IMR-90 (cell line): ENCODE measurements around the gene HSPA12A. TPM values are rescaled to one million over a fixed set of nuclear protein-coding genes. Genes with fewer than 3 reads are reported as not detected.

Experiments used
- ATAC-seq: fragments of 200-7000 bp; cut with Tn5 transposase; 2 replicates; pipeline ENCODE4 v1.9.1; 2020; ENCODE audit warnings: low read depth, mild to moderate bottlenecking, moderate library complexity
- BruUV-seq: library from RNA; stranded (reverse); fragments of 400-500 nt; replicated peaks from 2 replicates; lab custom pipeline; 2021; lab: Mats Ljungman, UMichigan
- CTCF ChIA-PET: fragments of 300-600 bp; formaldehyde crosslinking; extraction: SDS; loops from one replicate; lab custom pipeline; 2021; ENCODE audit warnings: antibody characterized with exemption; lab: Yijun Ruan, JAX
- POLR2A ChIA-PET: fragments of 300-600 bp; sonication (Branson Sonifier 250); formaldehyde crosslinking; loops from one replicate; lab custom pipeline; 2022; ENCODE audit warnings: antibody characterized with exemption; ENCODE audit not compliant: unreplicated experiment; lab: Charles Lee
- DNase-seq: peaks from one replicate; pipeline ENCODE4 v3.0.0; 2013
- H2AFZ ChIP-seq: replicated peaks from 2 replicates; pipeline ENCODE3; 2013; ENCODE audit warnings: low read length, mild to moderate bottlenecking; ENCODE audit not compliant: poor library complexity
- H2AK5ac ChIP-seq: 2 replicates; pipeline ENCODE4 v1.6.1; 2013; ENCODE audit warnings: low read depth, low read length, inconsistent platforms
- H2AK9ac ChIP-seq: replicated peaks from 2 replicates; pipeline ENCODE3; 2013; ENCODE audit warnings: mild to moderate bottlenecking, low read depth, low read length, moderate library complexity; ENCODE audit not compliant: poor library complexity
- H2BK120ac ChIP-seq: 2 replicates; pipeline ENCODE4 v1.6.1; 2013; ENCODE audit warnings: low read depth, low read length, inconsistent platforms
- H2BK15ac ChIP-seq: 3 replicates; pipeline ENCODE4 v1.6.1; 2013; ENCODE audit warnings: low read depth, low read length, inconsistent platforms
- H2BK20ac ChIP-seq: 2 replicates; pipeline ENCODE4 v1.6.1; 2013; ENCODE audit warnings: low read depth, mild to moderate bottlenecking, inconsistent platforms, low read length, moderate library complexity
- H2BK5ac ChIP-seq: 2 replicates; pipeline ENCODE4 v1.6.1; 2013; ENCODE audit warnings: mild to moderate bottlenecking, low read depth, low read length, inconsistent platforms; ENCODE audit not compliant: poor library complexity, severe bottlenecking
- H3K14ac ChIP-seq: replicated peaks from 2 replicates; pipeline ENCODE4 v1.6.1; 2013; ENCODE audit warnings: low read depth, low read length, inconsistent platforms
- H3K18ac ChIP-seq: 2 replicates; pipeline ENCODE4 v1.6.1; 2013; ENCODE audit warnings: low read depth, low read length, control low read depth
- H3K23ac ChIP-seq: 2 replicates; pipeline ENCODE4 v1.6.1; 2013; ENCODE audit warnings: low read depth, low read length, inconsistent platforms
- H3K27ac ChIP-seq: 2 replicates; pipeline ENCODE4 v1.5.1; 2013; ENCODE audit warnings: mild to moderate bottlenecking, control low read depth, low read length; ENCODE audit not compliant: insufficient read depth
- H3K27me3 ChIP-seq: 2 replicates; pipeline ENCODE4 v1.6.1; 2013; ENCODE audit warnings: low read length; ENCODE audit not compliant: control insufficient read depth, insufficient read depth
- H3K36me3 ChIP-seq: 2 replicates; pipeline ENCODE4 v1.6.1; 2013; ENCODE audit warnings: low read length, mixed read lengths; ENCODE audit not compliant: control insufficient read depth, insufficient read depth
- H3K4ac ChIP-seq: 2 replicates; pipeline ENCODE4 v1.6.1; 2013; ENCODE audit warnings: low read depth, low read length, inconsistent platforms
- H3K4me1 ChIP-seq: 2 replicates; pipeline ENCODE4 v1.6.1; 2013; ENCODE audit warnings: low read length, mixed read lengths; ENCODE audit not compliant: control insufficient read depth, insufficient read depth
- H3K4me2 ChIP-seq: 2 replicates; pipeline ENCODE4 v1.6.1; 2013; ENCODE audit warnings: low read depth, mild to moderate bottlenecking, control low read depth, low read length, moderate library complexity
- H3K4me3 ChIP-seq: 2 replicates; pipeline ENCODE4 v1.5.1; 2013; ENCODE audit warnings: low read depth, mild to moderate bottlenecking, control low read depth, low read length, moderate library complexity; ENCODE audit not compliant: insufficient read depth
- H3K56ac ChIP-seq: 2 replicates; pipeline ENCODE4 v1.6.1; 2013; ENCODE audit warnings: low read length, inconsistent platforms; ENCODE audit not compliant: insufficient read depth; ENCODE audit errors: extremely low read depth
- H3K79me1 ChIP-seq, 2 experiments: 2 replicates each; pipeline ENCODE4 v1.6.1; 2013; ENCODE audit warnings: low read length in 2 of 2, inconsistent platforms in 1 of 2, low read depth in 1 of 2
- H3K9ac ChIP-seq: 2 replicates; pipeline ENCODE4 v1.6.1; 2013; ENCODE audit warnings: low read depth, low read length, control low read depth
- H3K9me1 ChIP-seq: 2 replicates; pipeline ENCODE4 v1.6.1; 2013; ENCODE audit warnings: low read length, inconsistent platforms; ENCODE audit not compliant: insufficient read depth
- H3K9me3 ChIP-seq: 2 replicates; pipeline ENCODE4 v1.6.1; 2013; ENCODE audit warnings: low read length; ENCODE audit not compliant: control insufficient read depth, insufficient read depth
- H4K20me1 ChIP-seq: 2 replicates; pipeline ENCODE4 v1.6.1; 2013; ENCODE audit warnings: low read length, inconsistent platforms; ENCODE audit not compliant: insufficient read depth
- H4K5ac ChIP-seq: 2 replicates; pipeline ENCODE4 v1.6.1; 2013; ENCODE audit warnings: mild to moderate bottlenecking, low read depth, low read length, control low read depth
- H4K8ac ChIP-seq, 2 experiments: 2 replicates each; pipeline ENCODE4 v1.6.1; 2013; ENCODE audit warnings: low read depth in 2 of 2, low read length in 2 of 2, control low read depth in 1 of 2, inconsistent platforms in 1 of 2
- H4K91ac ChIP-seq: 2 replicates; pipeline ENCODE4 v1.6.1; 2013; ENCODE audit warnings: low read depth, low read length, inconsistent platforms; ENCODE audit not compliant: insufficient read depth
- BHLHE40 ChIP-seq: fragments of 150-350 bp; IDR thresholded peaks from 2 replicates; pipeline ENCODE4 v1.6.1; 2016; ENCODE audit warnings: mild to moderate bottlenecking, low read depth, low read length
- CEBPB ChIP-seq: IDR thresholded peaks from 2 replicates; pipeline ENCODE4 v1.6.1; 2012; ENCODE audit warnings: low read depth, low read length, improper control_type of control experiment
- CHD1 ChIP-seq: IDR thresholded peaks from 2 replicates; pipeline ENCODE4 v1.6.1; 2012; ENCODE audit warnings: low read depth, low read length, improper control_type of control experiment
- MAFK ChIP-seq: IDR thresholded peaks from 2 replicates; pipeline ENCODE4 v1.6.1; 2012; ENCODE audit warnings: low read depth, low read length, improper control_type of control experiment
- MAZ ChIP-seq: IDR thresholded peaks from 2 replicates; pipeline ENCODE4 v1.6.1; 2012; ENCODE audit warnings: low read depth, mild to moderate bottlenecking, low read length, improper control_type of control experiment, moderate library complexity, borderline replicate concordance
- MXI1 ChIP-seq: IDR thresholded peaks from 2 replicates; pipeline ENCODE4 v1.6.1; 2012; ENCODE audit warnings: low read depth, mild to moderate bottlenecking, low read length, moderate library complexity, borderline replicate concordance
- NFE2L2 ChIP-seq: fragments of 150-350 bp; IDR thresholded peaks from 2 replicates; pipeline ENCODE4 v1.6.1; 2016; ENCODE audit warnings: low read depth, mild to moderate bottlenecking, low read length
- POLR2A ChIP-seq: IDR thresholded peaks from 2 replicates; pipeline ENCODE4 v1.6.1; 2012; ENCODE audit warnings: mild to moderate bottlenecking, low read depth, low read length
- RAD21 ChIP-seq: IDR thresholded peaks from 2 replicates; pipeline ENCODE4 v1.6.1; 2012; ENCODE audit warnings: low read length, improper control_type of control experiment
- RCOR1 ChIP-seq: IDR thresholded peaks from 2 replicates; pipeline ENCODE4 v1.6.1; 2012; ENCODE audit warnings: mild to moderate bottlenecking, low read length, improper control_type of control experiment; ENCODE audit not compliant: insufficient replicate concordance
- RFX5 ChIP-seq: IDR thresholded peaks from 2 replicates; pipeline ENCODE4 v1.8.0; 2012; ENCODE audit warnings: low read depth, mild to moderate bottlenecking, low read length, moderate library complexity
- SMC3 ChIP-seq: fragments of 150-350 bp; IDR thresholded peaks from 2 replicates; pipeline ENCODE4 v1.6.1; 2016; ENCODE audit warnings: low read depth, mild to moderate bottlenecking, antibody characterized with exemption, low read length, moderate library complexity
- USF2 ChIP-seq: fragments of 150-350 bp; IDR thresholded peaks from 2 replicates; pipeline ENCODE4 v1.6.1; 2017; ENCODE audit warnings: mild to moderate bottlenecking, antibody characterized with exemption, low read length, low read depth
- WGBS, 2 experiments: methylation state at CpG; one replicate each; pipeline versions ENCODE4 v1.1.5 to v1.1.7; 2013; ENCODE audit warnings: missing lambda C conversion rate in 2 of 2; ENCODE audit not compliant: insufficient read length in 1 of 2; ENCODE audit errors: extremely low coverage in 2 of 2; 5-methylcytosine and 5-hydroxymethylcytosine counted together
- dilution Hi-C: fragments of 300-500 bp; cut with HindIII; formaldehyde crosslinking; loops from one replicate; pipeline ENCODE4 v1.14.3; 2018; ENCODE audit warnings: low sequenced_read_pairs; ENCODE audit not compliant: unreplicated experiment
- in situ Hi-C: fragments of 300-500 bp; cut with MboI; formaldehyde crosslinking; loops from 3 replicates; pipeline ENCODE4 v1.14.3; 2019; ENCODE audit warnings: low sequenced_read_pairs, inconsistent platforms, mixed read lengths
- intact Hi-C: fragments of 100-400 bp; cut with micrococcal nuclease; formaldehyde crosslinking; loops from 2 replicates; pipeline ENCODE4 v1.10.0; 2022
- polyA plus RNA-seq, 3 experiments: library from polyadenylated mRNA; depleted of rRNA; stranded (reverse); fragments of >200 nt; gene quantifications; 2 replicates each; pipeline ENCODE4 v1.2.3, GENCODE V29; 2012; ENCODE audit warnings: low replicate concordance in 1 of 3
- total RNA-seq: library from RNA; depleted of rRNA; stranded (reverse); fragments of >200 nt; gene quantifications from 2 replicates; pipeline ENCODE4 v1.2.3, GENCODE V29; 2012
- TF ChIP-seq, protein P1 (sequence below): fragments of 150-350 bp; IDR thresholded peaks from 2 replicates; pipeline ENCODE4 v1.6.1; 2016; ENCODE audit warnings: low read depth, mild to moderate bottlenecking, low read length, moderate library complexity, borderline replicate concordance
- TF ChIP-seq, protein P2 (sequence below): conservative IDR thresholded peaks from 2 replicates; pipeline ENCODE4 v1.5.1; 2012; ENCODE audit warnings: mild to moderate bottlenecking, low read depth, low read length, improper control_type of control experiment

HSPA12A gene
- total and polyA plus RNA-seq, 2 of the 4 experiments (the other 2 are of a cell fraction) = 16.1 to 16.7 TPM

DNA sequence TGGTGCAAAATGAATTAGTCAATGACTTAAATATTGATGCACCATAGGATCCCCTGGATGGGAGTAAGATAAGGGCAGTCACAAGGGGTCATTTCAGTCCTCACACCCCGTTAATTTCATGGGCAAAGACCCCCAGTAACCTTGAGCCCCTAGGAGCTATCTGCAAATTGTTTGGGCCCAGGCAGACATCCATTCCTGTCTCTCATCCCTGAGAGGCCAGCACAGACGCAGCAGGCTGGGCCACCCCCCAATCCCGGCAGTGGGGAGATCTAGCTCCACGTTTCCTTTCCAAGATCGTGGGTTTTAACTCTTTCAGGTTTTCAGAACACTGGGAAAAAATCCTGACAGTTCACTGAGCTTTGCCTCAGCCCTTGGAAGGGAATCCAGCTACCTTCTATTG is 81.5 kb downstream of the HSPA12A start:
- H3K27ac ChIP-seq = no peak overlapping the region
- no peak overlapping the region for H2AFZ ChIP-seq
- no peak overlapping the region for H2AK9ac ChIP-seq
- H3K4ac ChIP-seq = no peak overlapping the region
- no peak overlapping the region; the same call in 1 of the 2 replicates for H3K14ac ChIP-seq
- H4K20me1 ChIP-seq = no peaks in the 10 kb centered on the region
- intact Hi-C loops (no loop called here), dilution Hi-C loops (no loop called here), in situ Hi-C loops (no loop called here)
- no peak overlapping the region for H2BK120ac ChIP-seq
- WGBS, 2 experiments = no CpG with 5 or more reads among the region's 5 CpGs
- H3K27me3 ChIP-seq = no peaks in the 10 kb centered on the region; the same call in 1 of the 2 replicates
- CTCF ChIA-PET = interaction anchor here (0.6 to 1.2 kb wide), 3 partner anchors 60 to 514 kb away, joined by 3 to 4 read pairs (median 3); no protein-coding TSS in a partner anchor
- no peak overlapping the region for H3K4me2 ChIP-seq
- no peak overlapping the region for H3K23ac ChIP-seq
- ATAC-seq = no peak
- H3K4me1 ChIP-seq = peaks cover 2% of the 10 kb centered on the region; the same call in 1 of the 2 replicates
- H3K79me1 ChIP-seq = no peaks in the 10 kb centered on the region
- H3K36me3 ChIP-seq = no peaks in the 10 kb centered on the region
- POLR2A ChIA-PET = no interaction called here
- H3K9me1 ChIP-seq = no peaks in the 10 kb centered on the region
- H3K9ac ChIP-seq = no peak overlapping the region
- no peak overlapping the region for H2BK15ac ChIP-seq
- no peak overlapping the region for H3K56ac ChIP-seq
- H3K4me3 ChIP-seq = no peak overlapping the region
- H3K9me3 ChIP-seq = no peaks in the 10 kb centered on the region
- no TSS peak for BruUV-seq
- H4K91ac ChIP-seq = no peak overlapping the region
- no peak overlapping the region for H4K8ac ChIP-seq
- H2BK5ac ChIP-seq = no peak overlapping the region
- no peak overlapping the region for H2AK5ac ChIP-seq
- H3K18ac ChIP-seq = no peak overlapping the region
- TF ChIP-seq MAFK (no peak), SMC3 (no peak), RCOR1 (no peak), MAZ (no peak), RAD21 (no peak), RFX5 (no peak), CHD1 (no peak), NFE2L2 (no peak), CEBPB (no peak), USF2 (no peak), BHLHE40 (no peak), POLR2A (no peak), MXI1 (no peak)
- TF ChIP-seq, protein P1, sequence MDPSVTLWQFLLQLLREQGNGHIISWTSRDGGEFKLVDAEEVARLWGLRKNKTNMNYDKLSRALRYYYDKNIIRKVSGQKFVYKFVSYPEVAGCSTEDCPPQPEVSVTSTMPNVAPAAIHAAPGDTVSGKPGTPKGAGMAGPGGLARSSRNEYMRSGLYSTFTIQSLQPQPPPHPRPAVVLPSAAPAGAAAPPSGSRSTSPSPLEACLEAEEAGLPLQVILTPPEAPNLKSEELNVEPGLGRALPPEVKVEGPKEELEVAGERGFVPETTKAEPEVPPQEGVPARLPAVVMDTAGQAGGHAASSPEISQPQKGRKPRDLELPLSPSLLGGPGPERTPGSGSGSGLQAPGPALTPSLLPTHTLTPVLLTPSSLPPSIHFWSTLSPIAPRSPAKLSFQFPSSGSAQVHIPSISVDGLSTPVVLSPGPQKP = no peak
- TF ChIP-seq, protein P2, sequence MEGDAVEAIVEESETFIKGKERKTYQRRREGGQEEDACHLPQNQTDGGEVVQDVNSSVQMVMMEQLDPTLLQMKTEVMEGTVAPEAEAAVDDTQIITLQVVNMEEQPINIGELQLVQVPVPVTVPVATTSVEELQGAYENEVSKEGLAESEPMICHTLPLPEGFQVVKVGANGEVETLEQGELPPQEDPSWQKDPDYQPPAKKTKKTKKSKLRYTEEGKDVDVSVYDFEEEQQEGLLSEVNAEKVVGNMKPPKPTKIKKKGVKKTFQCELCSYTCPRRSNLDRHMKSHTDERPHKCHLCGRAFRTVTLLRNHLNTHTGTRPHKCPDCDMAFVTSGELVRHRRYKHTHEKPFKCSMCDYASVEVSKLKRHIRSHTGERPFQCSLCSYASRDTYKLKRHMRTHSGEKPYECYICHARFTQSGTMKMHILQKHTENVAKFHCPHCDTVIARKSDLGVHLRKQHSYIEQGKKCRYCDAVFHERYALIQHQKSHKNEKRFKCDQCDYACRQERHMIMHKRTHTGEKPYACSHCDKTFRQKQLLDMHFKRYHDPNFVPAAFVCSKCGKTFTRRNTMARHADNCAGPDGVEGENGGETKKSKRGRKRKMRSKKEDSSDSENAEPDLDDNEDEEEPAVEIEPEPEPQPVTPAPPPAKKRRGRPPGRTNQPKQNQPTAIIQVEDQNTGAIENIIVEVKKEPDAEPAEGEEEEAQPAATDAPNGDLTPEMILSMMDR = no peak
- DNase-seq = no peak
- H2BK20ac ChIP-seq = no peak overlapping the region
- H4K5ac ChIP-seq = no peak overlapping the region
